ENCODE measurements around the gene RNF157.
"Not testable (repeated sequence)": the region's sequence is repeated elsewhere in the genome, so short reads cannot be mapped to it uniquely, and the experiment has no call there.

Gene RNF157

GRCh38 chr17:76232342-76232741, 8.0 kb downstream of the RNF157 start:
- no peak for DNase-seq

- not testable (repeated sequence) for DNase-seq
Observed at GRCh38 chr17:76226749-76227148, 13.5 kb downstream of the RNF157 start.

GRCh38 chr17:76225373-76226086, 14.8 kb downstream of the RNF157 start:
- DNase-seq: not testable (repeated sequence)

- DNase-seq: no peak
Observed at GRCh38 chr17:76223802-76224201, 16.5 kb downstream of the RNF157 start.

GRCh38 chr17:76219670-76220383, 20.5 kb downstream of the RNF157 start:
- no peak for DNase-seq

- DNase-seq: no peak
Observed at GRCh38 chr17:76217081-76217480, 23.2 kb downstream of the RNF157 start.

- DNase-seq: no peak
Observed at GRCh38 chr17:76213491-76213890, 26.8 kb downstream of the RNF157 start.

GRCh38 chr17:76208120-76208519, 32.2 kb downstream of the RNF157 start:
- DNase-seq: no peak

- no peak for DNase-seq
Observed at GRCh38 chr17:76207275-76208059, 32.8 kb downstream of the RNF157 start.

- not testable (repeated sequence) for DNase-seq
Observed at GRCh38 chr17:76205542-76206144, 34.6 kb downstream of the RNF157 start.

GRCh38 chr17:76204277-76204676, 36.0 kb downstream of the RNF157 start:
- DNase-seq: no peak

- no peak for DNase-seq
Observed at GRCh38 chr17:76200354-76200753, 39.9 kb downstream of the RNF157 start.

- DNase-seq: no peak
Observed at GRCh38 chr17:76199469-76199868, 40.8 kb downstream of the RNF157 start.

- DNase-seq: no peak
Observed at GRCh38 chr17:76198702-76199101, 41.6 kb downstream of the RNF157 start.

GRCh38 chr17:76197911-76198310, 42.4 kb downstream of the RNF157 start:
- DNase-seq: no peak

- no peak for DNase-seq
Observed at GRCh38 chr17:76196675-76197074, 43.6 kb downstream of the RNF157 start.

GRCh38 chr17:76195281-76196096, 44.8 kb downstream of the RNF157 start:
- no peak for DNase-seq

- no peak for DNase-seq
Observed at GRCh38 chr17:76193591-76193990, 46.7 kb downstream of the RNF157 start.

GRCh38 chr17:76191896-76192295, 48.4 kb downstream of the RNF157 start:
- DNase-seq: no peak

GRCh38 chr17:76189741-76190140, 50.6 kb downstream of the RNF157 start:
- no peak for DNase-seq

- no peak for DNase-seq
Observed at GRCh38 chr17:76189247-76189646, 51.0 kb downstream of the RNF157 start.
